ENCODE data around the gene SS18L1.

Gene SS18L1

GRCh38 chr20:62197311-62197710 is 53.7 kb downstream of the SS18L1 start:
- TF ChIP-seq SPI1 (IDR thresholded peaks at IDR 0.05; ENCODE audit: low read depth, low read length) (no peak), POLR2AphosphoS5 (IDR thresholded peaks at IDR 0.05; ENCODE audit: low read depth, low read length) (no peak), PAX5 (IDR thresholded peaks at IDR 0.05; ENCODE audit: insufficient read depth, low read length, severe bottlenecking) (no peak), POLR2A (IDR thresholded peaks at IDR 0.05; ENCODE audit: low read depth, low read length) (no peak), POU2F2 (IDR thresholded peaks at IDR 0.05; ENCODE audit: low read depth, low read length) (no peak), TAF1 (IDR thresholded peaks at IDR 0.05; ENCODE audit: low read depth, low read length) (no peak)
- FAIRE-seq (no peak), DNase-seq (ENCODE audit: insufficient read length, low spot score) (no peak)

- TF ChIP-seq PAX5 (IDR thresholded peaks at IDR 0.05; ENCODE audit: insufficient read depth, low read length, severe bottlenecking): no peak
- TF ChIP-seq POLR2A (IDR thresholded peaks at IDR 0.05; ENCODE audit: low read depth, low read length): no peak
- no peak for TF ChIP-seq POLR2AphosphoS5 (IDR thresholded peaks at IDR 0.05; ENCODE audit: low read depth, low read length)
- TF ChIP-seq TAF1 (IDR thresholded peaks at IDR 0.05; ENCODE audit: low read depth, low read length): no peak
- no peak for TF ChIP-seq SPI1 (IDR thresholded peaks at IDR 0.05; ENCODE audit: low read depth, low read length)
- TF ChIP-seq POU2F2 (IDR thresholded peaks at IDR 0.05; ENCODE audit: low read depth, low read length): no peak
- FAIRE-seq (no peak), DNase-seq (ENCODE audit: insufficient read length, low spot score) (no peak)
Measured at GRCh38 chr20:62197801-62198200, 54.2 kb downstream of the SS18L1 start.

- TF ChIP-seq POLR2AphosphoS5 (IDR thresholded peaks at IDR 0.05; ENCODE audit: low read depth, low read length): no peak
- TF ChIP-seq POLR2A (IDR thresholded peaks at IDR 0.05; ENCODE audit: low read depth, low read length): no peak
- DNase-seq (ENCODE audit: insufficient read length, low spot score): no peak
Measured at GRCh38 chr20:62198496-62198895, 54.9 kb downstream of the SS18L1 start.

GRCh38 chr20:62198931-62199330 is 55.4 kb downstream of the SS18L1 start:
- TF ChIP-seq TAF1 (IDR thresholded peaks at IDR 0.05; ENCODE audit: low read depth, low read length): no peak
- DNase-seq (ENCODE audit: insufficient read length, low spot score) (no peak), FAIRE-seq (no peak)

More at GRCh38 chr20:62198496-62198895, 54.9 kb downstream of the SS18L1 start:
- FAIRE-seq: no peak

- TF ChIP-seq POU2F2 (IDR thresholded peaks at IDR 0.05; ENCODE audit: low read depth, low read length): no peak
- no peak for TF ChIP-seq PAX5 (IDR thresholded peaks at IDR 0.05; ENCODE audit: insufficient read depth, low read length, severe bottlenecking)
- no peak for TF ChIP-seq POLR2A (IDR thresholded peaks at IDR 0.05; ENCODE audit: low read depth, low read length)
- FAIRE-seq (no peak), DNase-seq (ENCODE audit: insufficient read length, low spot score) (no peak)
Measured at GRCh38 chr20:62200491-62201172, 57.1 kb downstream of the SS18L1 start.

GRCh38 chr20:62201173-62202082 is 57.9 kb downstream of the SS18L1 start:
- DNase-seq (ENCODE audit: insufficient read length, low spot score) (peak; percentile 79), FAIRE-seq (peak; percentile 90)
- TF ChIP-seq TAF1 (IDR thresholded peaks at IDR 0.05; ENCODE audit: low read depth, low read length): no peak
- TF ChIP-seq POU2F2 (IDR thresholded peaks at IDR 0.05; ENCODE audit: low read depth, low read length): no peak
- TF ChIP-seq PAX5 (IDR thresholded peaks at IDR 0.05; ENCODE audit: insufficient read depth, low read length, severe bottlenecking): peak; percentile 33

- FAIRE-seq (no peak), DNase-seq (ENCODE audit: insufficient read length, low spot score) (no peak)
- TF ChIP-seq PAX5 (IDR thresholded peaks at IDR 0.05; ENCODE audit: insufficient read depth, low read length, severe bottlenecking): no peak
- no peak for TF ChIP-seq SPI1 (IDR thresholded peaks at IDR 0.05; ENCODE audit: low read depth, low read length)
- no peak for TF ChIP-seq POLR2A (IDR thresholded peaks at IDR 0.05; ENCODE audit: low read depth, low read length)
- TF ChIP-seq TAF1 (IDR thresholded peaks at IDR 0.05; ENCODE audit: low read depth, low read length): no peak
- TF ChIP-seq POLR2AphosphoS5 (IDR thresholded peaks at IDR 0.05; ENCODE audit: low read depth, low read length): no peak
- TF ChIP-seq POU2F2 (IDR thresholded peaks at IDR 0.05; ENCODE audit: low read depth, low read length): no peak
Measured at GRCh38 chr20:62202083-62202395, 58.5 kb downstream of the SS18L1 start.

- FAIRE-seq (no peak), DNase-seq (ENCODE audit: insufficient read length, low spot score) (no peak)
- TF ChIP-seq PAX5 (IDR thresholded peaks at IDR 0.05; ENCODE audit: insufficient read depth, low read length, severe bottlenecking) (no peak), POLR2A (IDR thresholded peaks at IDR 0.05; ENCODE audit: low read depth, low read length) (no peak), SPI1 (IDR thresholded peaks at IDR 0.05; ENCODE audit: low read depth, low read length) (no peak), POLR2AphosphoS5 (IDR thresholded peaks at IDR 0.05; ENCODE audit: low read depth, low read length) (no peak), POU2F2 (IDR thresholded peaks at IDR 0.05; ENCODE audit: low read depth, low read length) (no peak), TAF1 (IDR thresholded peaks at IDR 0.05; ENCODE audit: low read depth, low read length) (no peak)
Measured at GRCh38 chr20:62202676-62203377, 59.3 kb downstream of the SS18L1 start.

GRCh38 chr20:62203378-62204030 is 59.9 kb downstream of the SS18L1 start:
- no peak for FAIRE-seq

More at GRCh38 chr20:62203378-62204030, 59.9 kb downstream of the SS18L1 start:
- no peak for DNase-seq (ENCODE audit: insufficient read length, low spot score)
- TF ChIP-seq TAF1 (IDR thresholded peaks at IDR 0.05; ENCODE audit: low read depth, low read length): no peak
- TF ChIP-seq PAX5 (IDR thresholded peaks at IDR 0.05; ENCODE audit: insufficient read depth, low read length, severe bottlenecking): no peak
- no peak for TF ChIP-seq POLR2AphosphoS5 (IDR thresholded peaks at IDR 0.05; ENCODE audit: low read depth, low read length)
- no peak for TF ChIP-seq SPI1 (IDR thresholded peaks at IDR 0.05; ENCODE audit: low read depth, low read length)
- TF ChIP-seq POLR2A (IDR thresholded peaks at IDR 0.05; ENCODE audit: low read depth, low read length): no peak
- TF ChIP-seq POU2F2 (IDR thresholded peaks at IDR 0.05; ENCODE audit: low read depth, low read length): no peak
